IMR-90 (cell line): ENCODE data around the gene FAM25A. TPM values are rescaled to one million over a fixed set of nuclear protein-coding genes. Genes with fewer than 3 reads are reported as not detected.

Source experiments
- ATAC-seq: fragments of 200-7000 bp; cut with Tn5 transposase; 2 replicates; pipeline ENCODE4 v1.9.1; 2020; ENCODE audit warnings: low read depth, mild to moderate bottlenecking, moderate library complexity
- BruUV-seq: library from RNA; stranded (reverse); fragments of 400-500 nt; replicated peaks from 2 replicates; lab custom pipeline; 2021; lab: Mats Ljungman, UMichigan
- CTCF ChIA-PET: fragments of 300-600 bp; formaldehyde crosslinking; extraction: SDS; loops from one replicate; lab custom pipeline; 2021; ENCODE audit warnings: antibody characterized with exemption; lab: Yijun Ruan, JAX
- POLR2A ChIA-PET: fragments of 300-600 bp; sonication (Branson Sonifier 250); formaldehyde crosslinking; loops from one replicate; lab custom pipeline; 2022; ENCODE audit warnings: antibody characterized with exemption; ENCODE audit not compliant: unreplicated experiment; lab: Charles Lee
- DNase-seq: peaks from one replicate; pipeline ENCODE4 v3.0.0; 2013
- H2AFZ ChIP-seq: replicated peaks from 2 replicates; pipeline ENCODE3; 2013; ENCODE audit warnings: low read length, mild to moderate bottlenecking; ENCODE audit not compliant: poor library complexity
- H2AK5ac ChIP-seq: 2 replicates; pipeline ENCODE4 v1.6.1; 2013; ENCODE audit warnings: low read depth, low read length, inconsistent platforms
- H2AK9ac ChIP-seq: replicated peaks from 2 replicates; pipeline ENCODE3; 2013; ENCODE audit warnings: mild to moderate bottlenecking, low read depth, low read length, moderate library complexity; ENCODE audit not compliant: poor library complexity
- H2BK120ac ChIP-seq: 2 replicates; pipeline ENCODE4 v1.6.1; 2013; ENCODE audit warnings: low read depth, low read length, inconsistent platforms
- H2BK15ac ChIP-seq: 3 replicates; pipeline ENCODE4 v1.6.1; 2013; ENCODE audit warnings: low read depth, low read length, inconsistent platforms
- H2BK20ac ChIP-seq: 2 replicates; pipeline ENCODE4 v1.6.1; 2013; ENCODE audit warnings: low read depth, mild to moderate bottlenecking, inconsistent platforms, low read length, moderate library complexity
- H2BK5ac ChIP-seq: 2 replicates; pipeline ENCODE4 v1.6.1; 2013; ENCODE audit warnings: mild to moderate bottlenecking, low read depth, low read length, inconsistent platforms; ENCODE audit not compliant: poor library complexity, severe bottlenecking
- H3K14ac ChIP-seq: replicated peaks from 2 replicates; pipeline ENCODE4 v1.6.1; 2013; ENCODE audit warnings: low read depth, low read length, inconsistent platforms
- H3K18ac ChIP-seq: 2 replicates; pipeline ENCODE4 v1.6.1; 2013; ENCODE audit warnings: low read depth, low read length, control low read depth
- H3K23ac ChIP-seq: 2 replicates; pipeline ENCODE4 v1.6.1; 2013; ENCODE audit warnings: low read depth, low read length, inconsistent platforms
- H3K27ac ChIP-seq: 2 replicates; pipeline ENCODE4 v1.5.1; 2013; ENCODE audit warnings: mild to moderate bottlenecking, control low read depth, low read length; ENCODE audit not compliant: insufficient read depth
- H3K27me3 ChIP-seq: 2 replicates; pipeline ENCODE4 v1.6.1; 2013; ENCODE audit warnings: low read length; ENCODE audit not compliant: control insufficient read depth, insufficient read depth
- H3K36me3 ChIP-seq: 2 replicates; pipeline ENCODE4 v1.6.1; 2013; ENCODE audit warnings: low read length, mixed read lengths; ENCODE audit not compliant: control insufficient read depth, insufficient read depth
- H3K4ac ChIP-seq: 2 replicates; pipeline ENCODE4 v1.6.1; 2013; ENCODE audit warnings: low read depth, low read length, inconsistent platforms
- H3K4me1 ChIP-seq: 2 replicates; pipeline ENCODE4 v1.6.1; 2013; ENCODE audit warnings: low read length, mixed read lengths; ENCODE audit not compliant: control insufficient read depth, insufficient read depth
- H3K4me2 ChIP-seq: 2 replicates; pipeline ENCODE4 v1.6.1; 2013; ENCODE audit warnings: low read depth, mild to moderate bottlenecking, control low read depth, low read length, moderate library complexity
- H3K4me3 ChIP-seq: 2 replicates; pipeline ENCODE4 v1.5.1; 2013; ENCODE audit warnings: low read depth, mild to moderate bottlenecking, control low read depth, low read length, moderate library complexity; ENCODE audit not compliant: insufficient read depth
- H3K56ac ChIP-seq: 2 replicates; pipeline ENCODE4 v1.6.1; 2013; ENCODE audit warnings: low read length, inconsistent platforms; ENCODE audit not compliant: insufficient read depth; ENCODE audit errors: extremely low read depth
- H3K79me1 ChIP-seq, 2 experiments: 2 replicates each; pipeline ENCODE4 v1.6.1; 2013; ENCODE audit warnings: low read length in 2 of 2, inconsistent platforms in 1 of 2, low read depth in 1 of 2
- H3K9ac ChIP-seq: 2 replicates; pipeline ENCODE4 v1.6.1; 2013; ENCODE audit warnings: low read depth, low read length, control low read depth
- H3K9me1 ChIP-seq: 2 replicates; pipeline ENCODE4 v1.6.1; 2013; ENCODE audit warnings: low read length, inconsistent platforms; ENCODE audit not compliant: insufficient read depth
- H3K9me3 ChIP-seq: 2 replicates; pipeline ENCODE4 v1.6.1; 2013; ENCODE audit warnings: low read length; ENCODE audit not compliant: control insufficient read depth, insufficient read depth
- H4K20me1 ChIP-seq: 2 replicates; pipeline ENCODE4 v1.6.1; 2013; ENCODE audit warnings: low read length, inconsistent platforms; ENCODE audit not compliant: insufficient read depth
- H4K5ac ChIP-seq: 2 replicates; pipeline ENCODE4 v1.6.1; 2013; ENCODE audit warnings: mild to moderate bottlenecking, low read depth, low read length, control low read depth
- H4K8ac ChIP-seq, 2 experiments: 2 replicates each; pipeline ENCODE4 v1.6.1; 2013; ENCODE audit warnings: low read depth in 2 of 2, low read length in 2 of 2, control low read depth in 1 of 2, inconsistent platforms in 1 of 2
- H4K91ac ChIP-seq: 2 replicates; pipeline ENCODE4 v1.6.1; 2013; ENCODE audit warnings: low read depth, low read length, inconsistent platforms; ENCODE audit not compliant: insufficient read depth
- CEBPB ChIP-seq: IDR thresholded peaks from 2 replicates; pipeline ENCODE4 v1.6.1; 2012; ENCODE audit warnings: low read depth, low read length, improper control_type of control experiment
- MAFK ChIP-seq: IDR thresholded peaks from 2 replicates; pipeline ENCODE4 v1.6.1; 2012; ENCODE audit warnings: low read depth, low read length, improper control_type of control experiment
- MAZ ChIP-seq: IDR thresholded peaks from 2 replicates; pipeline ENCODE4 v1.6.1; 2012; ENCODE audit warnings: low read depth, mild to moderate bottlenecking, low read length, improper control_type of control experiment, moderate library complexity, borderline replicate concordance
- MXI1 ChIP-seq: IDR thresholded peaks from 2 replicates; pipeline ENCODE4 v1.6.1; 2012; ENCODE audit warnings: low read depth, mild to moderate bottlenecking, low read length, moderate library complexity, borderline replicate concordance
- RAD21 ChIP-seq: IDR thresholded peaks from 2 replicates; pipeline ENCODE4 v1.6.1; 2012; ENCODE audit warnings: low read length, improper control_type of control experiment
- RCOR1 ChIP-seq: IDR thresholded peaks from 2 replicates; pipeline ENCODE4 v1.6.1; 2012; ENCODE audit warnings: mild to moderate bottlenecking, low read length, improper control_type of control experiment; ENCODE audit not compliant: insufficient replicate concordance
- USF2 ChIP-seq: fragments of 150-350 bp; IDR thresholded peaks from 2 replicates; pipeline ENCODE4 v1.6.1; 2017; ENCODE audit warnings: mild to moderate bottlenecking, antibody characterized with exemption, low read length, low read depth
- WGBS, 2 experiments: methylation state at CpG; one replicate each; pipeline versions ENCODE4 v1.1.5 to v1.1.7; 2013; ENCODE audit warnings: missing lambda C conversion rate in 2 of 2; ENCODE audit not compliant: insufficient read length in 1 of 2; ENCODE audit errors: extremely low coverage in 2 of 2; 5-methylcytosine and 5-hydroxymethylcytosine counted together
- dilution Hi-C: fragments of 300-500 bp; cut with HindIII; formaldehyde crosslinking; loops from one replicate; pipeline ENCODE4 v1.14.3; 2018; ENCODE audit warnings: low sequenced_read_pairs; ENCODE audit not compliant: unreplicated experiment
- in situ Hi-C: fragments of 300-500 bp; cut with MboI; formaldehyde crosslinking; loops from 3 replicates; pipeline ENCODE4 v1.14.3; 2019; ENCODE audit warnings: low sequenced_read_pairs, inconsistent platforms, mixed read lengths
- intact Hi-C: fragments of 100-400 bp; cut with micrococcal nuclease; formaldehyde crosslinking; loops from 2 replicates; pipeline ENCODE4 v1.10.0; 2022
- polyA plus RNA-seq, 3 experiments: library from polyadenylated mRNA; depleted of rRNA; stranded (reverse); fragments of >200 nt; gene quantifications; 2 replicates each; pipeline ENCODE4 v1.2.3, GENCODE V29; 2012; ENCODE audit warnings: low replicate concordance in 1 of 3
- total RNA-seq: library from RNA; depleted of rRNA; stranded (reverse); fragments of >200 nt; gene quantifications from 2 replicates; pipeline ENCODE4 v1.2.3, GENCODE V29; 2012
- TF ChIP-seq, protein P1 (sequence below): conservative IDR thresholded peaks from 2 replicates; pipeline ENCODE4 v1.5.1; 2012; ENCODE audit warnings: mild to moderate bottlenecking, low read depth, low read length, improper control_type of control experiment
- TF ChIP-seq, protein P2 (sequence below): fragments of 150-350 bp; IDR thresholded peaks from 2 replicates; pipeline ENCODE4 v1.6.1; 2016; ENCODE audit warnings: low read depth, mild to moderate bottlenecking, low read length, moderate library complexity, borderline replicate concordance

Gene FAM25A
- total and polyA plus RNA-seq, 2 of the 4 experiments (the other 2 are of a cell fraction): not detected

- Histone ChIP-seq H3K23ac (no peak overlapping the region), H3K4me3 (no peak overlapping the region), H2BK15ac (no peak overlapping the region), H4K5ac (no peak overlapping the region), H3K27me3 (no peaks in the 10 kb centered on the region), H3K27ac (no peak overlapping the region), H2BK120ac (no peak overlapping the region), H4K20me1 (no peaks in the 10 kb centered on the region), H3K18ac (no peak overlapping the region), H3K9me1 (no peaks in the 10 kb centered on the region), H4K91ac (no peak overlapping the region), H2AK9ac (no peak overlapping the region), H3K56ac (no peak overlapping the region), H3K4me1 (no peaks in the 10 kb centered on the region), H2AFZ (no peak overlapping the region), H3K14ac (no peak overlapping the region), H3K4ac (no peak overlapping the region), H2BK20ac (no peak overlapping the region), H3K79me1 (peaks cover 3 to 5% of the 10 kb centered on the region in 2 experiments; a peak in 1 of 4 replicates), H3K36me3 (peaks cover 38% of the 10 kb centered on the region), H4K8ac (no peak overlapping the region), H3K9me3 (no peaks in the 10 kb centered on the region), H3K4me2 (no peak overlapping the region), H2BK5ac (no peak overlapping the region), H2AK5ac (no peak overlapping the region), H3K9ac (no peak overlapping the region)
- CTCF ChIA-PET: no interaction called here
- BruUV-seq: no TSS peak
- DNase-seq: no peak
- 80% methylated on average over 1 of the region's 1 CpG; no CpG with 5 or more reads in 1 of the 2 experiments for WGBS, 2 experiments
- intact Hi-C loops (no loop called here), dilution Hi-C loops (no loop called here), in situ Hi-C loops (no loop called here)
- TF ChIP-seq RAD21: no peak
- no peak for TF ChIP-seq CEBPB
- no peak for TF ChIP-seq MAZ
- TF ChIP-seq MAFK: no peak
- no peak for TF ChIP-seq RCOR1
- TF ChIP-seq USF2: no peak
- no peak for TF ChIP-seq MXI1
- TF ChIP-seq, protein P1, sequence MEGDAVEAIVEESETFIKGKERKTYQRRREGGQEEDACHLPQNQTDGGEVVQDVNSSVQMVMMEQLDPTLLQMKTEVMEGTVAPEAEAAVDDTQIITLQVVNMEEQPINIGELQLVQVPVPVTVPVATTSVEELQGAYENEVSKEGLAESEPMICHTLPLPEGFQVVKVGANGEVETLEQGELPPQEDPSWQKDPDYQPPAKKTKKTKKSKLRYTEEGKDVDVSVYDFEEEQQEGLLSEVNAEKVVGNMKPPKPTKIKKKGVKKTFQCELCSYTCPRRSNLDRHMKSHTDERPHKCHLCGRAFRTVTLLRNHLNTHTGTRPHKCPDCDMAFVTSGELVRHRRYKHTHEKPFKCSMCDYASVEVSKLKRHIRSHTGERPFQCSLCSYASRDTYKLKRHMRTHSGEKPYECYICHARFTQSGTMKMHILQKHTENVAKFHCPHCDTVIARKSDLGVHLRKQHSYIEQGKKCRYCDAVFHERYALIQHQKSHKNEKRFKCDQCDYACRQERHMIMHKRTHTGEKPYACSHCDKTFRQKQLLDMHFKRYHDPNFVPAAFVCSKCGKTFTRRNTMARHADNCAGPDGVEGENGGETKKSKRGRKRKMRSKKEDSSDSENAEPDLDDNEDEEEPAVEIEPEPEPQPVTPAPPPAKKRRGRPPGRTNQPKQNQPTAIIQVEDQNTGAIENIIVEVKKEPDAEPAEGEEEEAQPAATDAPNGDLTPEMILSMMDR: no peak
- TF ChIP-seq, protein P2, sequence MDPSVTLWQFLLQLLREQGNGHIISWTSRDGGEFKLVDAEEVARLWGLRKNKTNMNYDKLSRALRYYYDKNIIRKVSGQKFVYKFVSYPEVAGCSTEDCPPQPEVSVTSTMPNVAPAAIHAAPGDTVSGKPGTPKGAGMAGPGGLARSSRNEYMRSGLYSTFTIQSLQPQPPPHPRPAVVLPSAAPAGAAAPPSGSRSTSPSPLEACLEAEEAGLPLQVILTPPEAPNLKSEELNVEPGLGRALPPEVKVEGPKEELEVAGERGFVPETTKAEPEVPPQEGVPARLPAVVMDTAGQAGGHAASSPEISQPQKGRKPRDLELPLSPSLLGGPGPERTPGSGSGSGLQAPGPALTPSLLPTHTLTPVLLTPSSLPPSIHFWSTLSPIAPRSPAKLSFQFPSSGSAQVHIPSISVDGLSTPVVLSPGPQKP: no peak
- no peak for ATAC-seq
- POLR2A ChIA-PET: no interaction called here
Measured at GRCh38 chr10:87066865-87067264, 46.8 kb downstream of the FAM25A start.
